ENCODE measurements around the gene AQP2.

The AQP2 gene

DNA sequence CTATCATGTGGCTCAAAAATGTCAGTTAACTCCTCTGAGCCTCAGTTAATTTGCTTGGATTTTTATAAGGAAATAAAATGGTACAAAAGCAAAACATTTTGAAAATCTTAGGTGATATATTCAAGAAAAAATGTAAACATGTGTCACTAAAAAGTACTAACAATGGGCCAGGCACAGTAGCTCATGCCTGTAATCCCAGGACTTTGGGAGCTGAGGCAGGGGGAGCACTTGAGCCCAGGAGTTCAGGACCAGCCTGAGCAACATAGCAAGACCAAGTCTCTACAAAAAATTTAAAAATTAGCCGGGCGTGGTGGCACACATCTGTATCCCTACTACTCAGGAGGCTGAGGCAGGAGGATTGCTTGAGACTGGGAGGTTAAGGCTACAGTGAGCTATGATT, 47.9 kb downstream of the AQP2 start:
- DNase-seq: no peak

DNA sequence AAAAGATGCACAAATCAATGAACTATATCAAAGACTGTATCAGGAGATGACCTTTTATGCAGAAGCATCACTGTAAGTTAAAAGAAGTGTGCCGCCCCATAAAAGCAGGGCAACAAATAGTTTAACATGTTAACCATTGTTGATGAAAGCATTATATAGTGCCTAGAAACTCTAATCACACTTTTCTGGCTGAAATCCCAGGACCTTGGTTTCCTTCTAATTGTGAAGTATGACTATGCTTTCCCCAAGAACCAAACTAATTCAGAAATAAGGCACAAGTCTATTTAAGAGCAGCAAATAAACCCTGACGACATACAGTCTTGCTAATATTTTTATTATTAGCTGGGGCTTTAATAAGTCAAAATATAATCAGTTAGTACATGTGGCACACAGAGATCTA, 53.1 kb downstream of the AQP2 start:
- DNase-seq: no peak

DNA sequence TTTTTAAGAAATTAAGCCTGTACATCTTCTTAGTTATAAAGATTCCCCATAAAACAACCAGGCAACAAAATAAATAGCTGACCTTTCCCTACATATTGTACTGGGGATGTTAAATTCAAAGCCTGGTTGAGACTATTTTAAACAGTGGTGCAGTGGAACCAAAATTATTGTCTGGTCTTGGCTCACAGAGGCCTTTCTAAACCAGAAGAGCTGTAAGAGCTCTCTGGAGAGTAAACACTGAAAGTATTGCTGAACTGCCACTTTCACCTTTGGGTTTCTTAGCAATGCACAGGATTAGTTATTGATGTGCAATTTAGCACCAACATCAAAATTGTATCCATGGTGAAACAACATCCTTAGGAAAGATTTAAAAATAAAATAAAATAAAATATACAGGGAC, 54.2 kb downstream of the AQP2 start:
- no peak for DNase-seq

DNA sequence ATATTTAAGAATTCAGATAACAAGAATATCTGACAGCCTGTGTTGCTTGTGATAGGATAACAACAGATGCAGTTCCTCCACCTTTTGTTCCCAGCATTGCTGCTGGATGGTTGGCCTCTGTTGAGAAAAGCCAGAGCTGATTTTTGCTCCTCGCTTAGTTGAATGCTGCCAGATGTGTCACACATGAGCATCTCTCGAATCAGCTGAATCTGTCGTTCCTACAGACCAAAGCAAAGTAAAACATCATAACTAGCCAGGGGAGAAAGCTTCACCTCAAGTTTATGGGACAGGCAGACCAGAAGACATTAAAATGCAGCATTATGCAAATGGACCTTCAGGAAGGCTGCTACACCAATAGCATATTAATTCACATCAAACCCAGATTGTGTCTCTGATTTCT, 54.6 kb downstream of the AQP2 start:
- no peak for DNase-seq

DNA sequence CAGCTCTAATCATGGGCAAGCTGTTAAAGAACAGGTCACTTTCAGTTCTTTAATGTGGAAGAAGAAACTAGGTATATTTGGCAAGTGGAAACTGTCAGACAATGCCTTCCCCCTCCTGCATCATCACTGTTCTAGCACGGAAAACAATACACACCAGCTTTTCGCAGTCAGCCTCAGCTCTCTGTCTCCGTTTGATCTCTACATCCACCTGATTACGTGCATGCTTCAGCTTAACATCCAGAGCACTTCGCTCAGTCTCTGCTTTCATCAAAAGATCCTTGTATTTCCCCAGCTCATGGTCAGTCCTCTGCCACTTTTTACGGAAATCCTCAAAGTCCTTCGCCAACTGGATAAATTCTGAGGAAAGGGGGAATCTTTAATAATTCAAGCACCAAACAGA, 55.7 kb downstream of the AQP2 start:
- DNase-seq: no peak

DNA sequence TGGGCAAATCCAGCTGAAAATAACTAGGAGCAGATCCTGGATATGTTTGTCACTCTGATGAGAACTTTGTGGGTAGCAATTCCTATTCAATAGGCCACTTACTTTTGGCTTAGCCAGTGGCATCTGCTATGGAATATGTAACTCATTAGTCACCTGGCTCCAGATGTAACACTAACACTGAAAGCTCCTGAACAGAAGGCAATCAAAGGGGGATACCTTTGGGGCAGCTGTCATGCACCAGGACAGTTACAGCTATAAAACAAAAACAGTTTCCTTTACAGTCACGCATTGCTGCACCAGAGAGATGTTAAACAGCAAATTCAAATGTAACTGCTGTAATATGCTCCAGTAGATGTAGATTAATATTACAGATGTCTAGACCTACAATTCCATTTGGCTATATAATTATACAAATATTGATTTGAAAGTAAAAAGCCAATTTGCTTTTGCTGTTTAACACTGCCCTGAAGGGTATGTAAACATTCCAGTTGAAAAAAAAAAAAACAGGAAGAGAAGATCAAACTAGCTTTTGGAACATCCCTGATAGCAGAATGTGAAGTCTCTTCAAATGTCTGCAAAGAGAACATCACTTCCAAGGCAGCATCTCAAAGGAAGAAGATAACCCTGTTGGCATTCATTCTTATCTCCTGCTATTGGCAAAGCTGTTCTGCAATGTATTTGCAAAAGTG, 56.4 kb downstream of the AQP2 start:
- no peak for DNase-seq

All from T-helper 1 cell (primary cell).